Mucosa of descending colon (tissue), 3 donors: ENCODE results near the gene RNASET2. TPM values are rescaled to one million over a fixed set of nuclear protein-coding genes. Genes with fewer than 3 reads are reported as not detected.

Experiments used
- ATAC-seq: fragments of 200-7000 bp; cut with Tn5 transposase; one replicate; pipeline ENCODE4 v1.9.1; 2020; ENCODE audit warnings: mild to moderate bottlenecking, moderate library complexity
- DNase-seq, 3 donors: peaks; one replicate each; pipeline ENCODE4 v3.0.0-alpha.2; 2020
- H3K36me3 ChIP-seq: fragments of 200-600 bp; one replicate; pipeline ENCODE4 v1.8.0; 2021; ENCODE audit warnings: low read depth, mild to moderate bottlenecking
- H3K4me1 ChIP-seq: fragments of 200-600 bp; one replicate; pipeline ENCODE4 v1.8.0; 2021; ENCODE audit warnings: low read depth, mild to moderate bottlenecking
- H3K4me3 ChIP-seq: fragments of 200-600 bp; one replicate; pipeline ENCODE4 v1.8.0; 2021; ENCODE audit warnings: mild to moderate bottlenecking
- H3K9me3 ChIP-seq: fragments of 200-600 bp; one replicate; pipeline ENCODE4 v1.8.0; 2021; ENCODE audit warnings: mild to moderate bottlenecking
- CTCF ChIP-seq: fragments of 200-600 bp; IDR thresholded peaks from one replicate; pipeline ENCODE4 v1.8.0; 2022; ENCODE audit warnings: antibody characterized with exemption, mild to moderate bottlenecking
- intact Hi-C, 2 donors: fragments of 100-400 bp; cut with DNase I in 1 of 2; cut with micrococcal nuclease in 1 of 2; formaldehyde crosslinking; loops; one replicate each; pipeline versions ENCODE4 v1.11.0 to v1.11.1; 2022; cut with DNase I, micrococcal nuclease
- total RNA-seq, 3 donors: library from RNA; stranded (reverse); fragmentation: NEBNext Ultra II Directional in 2 of 3; extraction: Animal tissue kit (Norgen Biotek cat#: 25700) in 2 of 3; gene quantifications; one replicate each; pipeline versions ENCODE4 v1.2.1 to v1.2.4, GENCODE V29; 2021 to 2023
- donor health status: DM: no; HTN: no; CAD: no; lungs with moderate emphysema.
- donor health status: DM: no; HTN: no; CAD: no.
- donor health status: DM: no; HTN: yes; CAD: no.

The RNASET2 gene
- total RNA-seq, 3 donors from 2014 or later, result 60.1 to 127 (median 109) TPM

- H3K4me3 ChIP-seq, result no peak overlapping the region
- peaks cover 12% of the 10 kb centered on the region for H3K4me1 ChIP-seq
- DNase-seq (peak in 2 of 3 donors; percentile 46 to 71), ATAC-seq (peak; percentile 16)
- H3K9me3 ChIP-seq, result no peaks in the 10 kb centered on the region
- no peak for TF ChIP-seq CTCF
- no peaks in the 10 kb centered on the region for H3K36me3 ChIP-seq
- intact Hi-C loops, result no loop called here
Observed at GRCh38 chr6:166958926-166959861, 2.8 kb upstream of the RNASET2 start.

GRCh38 chr6:166957805-166958076 is 1.4 kb upstream of the RNASET2 start:
- intact Hi-C loops, result no loop called here
- no peak for ATAC-seq
- DNase-seq, result peak in 1 of 3 donors; percentile 24
- peaks cover 14% of the 10 kb centered on the region for H3K4me1 ChIP-seq
- TF ChIP-seq CTCF, result no peak
- no peaks in the 10 kb centered on the region for H3K9me3 ChIP-seq
- H3K4me3 ChIP-seq, result no peak overlapping the region
- no peaks in the 10 kb centered on the region for H3K36me3 ChIP-seq

GRCh38 chr6:166957087-166957804 is 896 bp upstream of the RNASET2 start:
- no peaks in the 10 kb centered on the region for H3K36me3 ChIP-seq
- TF ChIP-seq CTCF, result peak; percentile 6
- DNase-seq (peak; percentile 82 to 87 (median 84)), ATAC-seq (peak; percentile 66)
- peaks cover 14% of the 10 kb centered on the region for H3K4me1 ChIP-seq
- H3K4me3 ChIP-seq, result peak overlapping the region; percentile 35
- H3K9me3 ChIP-seq, result no peaks in the 10 kb centered on the region
- intact Hi-C loops, result no loop called here

GRCh38 chr6:166955865-166956443 is 396 bp downstream of the RNASET2 start:
- intact Hi-C loops, result no loop called here
- H3K9me3 ChIP-seq, result no peaks in the 10 kb centered on the region
- H3K4me3 ChIP-seq, result peak overlapping the region; percentile 35
- TF ChIP-seq CTCF, result no peak
- H3K4me1 ChIP-seq, result peaks cover 14% of the 10 kb centered on the region
- no peaks in the 10 kb centered on the region for H3K36me3 ChIP-seq
- DNase-seq (no peak), ATAC-seq (peak; percentile 48)

GRCh38 chr6:166955121-166955864 is 1.1 kb downstream of the RNASET2 start:
- no peak for TF ChIP-seq CTCF
- ATAC-seq (peak; percentile 3), DNase-seq (peak; percentile 58 to 74 (median 65))
- H3K9me3 ChIP-seq, result no peaks in the 10 kb centered on the region
- H3K36me3 ChIP-seq, result no peaks in the 10 kb centered on the region
- intact Hi-C loops, result no loop called here
- H3K4me3 ChIP-seq, result peak overlapping the region; percentile 35
- peaks cover 16% of the 10 kb centered on the region for H3K4me1 ChIP-seq
